MM.1S (cell line): Measurements from ENCODE around the gene KREMEN2.

ENCODE experiments used
- DNase-seq: peaks from one replicate; pipeline ENCODE4 v3.0.0-alpha.2; 2015
- H2AFZ ChIP-seq: fragments of 300-600 bp; sonication (generic); 2 replicates; pipeline ENCODE4 v1.6.0; 2016; ENCODE audit warnings: antibody characterized with exemption, low read length
- H3F3A ChIP-seq: fragments of 300-600 bp; sonication (generic); 2 replicates; pipeline ENCODE4 v1.6.1; 2016; ENCODE audit warnings: mild to moderate bottlenecking, antibody characterized with exemption, low read length, moderate library complexity, mixed read lengths; ENCODE audit not compliant: insufficient read depth
- H3K27ac ChIP-seq: fragments of 300-600 bp; sonication (generic); 2 replicates; pipeline ENCODE4 v1.5.1; 2016; ENCODE audit warnings: mild to moderate bottlenecking, low read length
- H3K27me3 ChIP-seq: fragments of 300-600 bp; sonication (generic); replicated peaks from 2 replicates; pipeline ENCODE4 v1.6.0; 2016; ENCODE audit warnings: low read length; ENCODE audit not compliant: insufficient read depth
- H3K36me3 ChIP-seq: fragments of 300-600 bp; sonication (generic); replicated peaks from 2 replicates; pipeline ENCODE4 v1.6.1; 2016; ENCODE audit warnings: mild to moderate bottlenecking, low read length, mixed read lengths; ENCODE audit not compliant: insufficient read depth
- H3K4me1 ChIP-seq: fragments of 300-600 bp; sonication (generic); 2 replicates; pipeline ENCODE4 v1.6.1; 2016; ENCODE audit warnings: low read length, mixed read lengths
- H3K4me2 ChIP-seq: fragments of 300-600 bp; sonication (generic); 2 replicates; pipeline ENCODE4 v1.6.0; 2016; ENCODE audit warnings: low read depth, low read length
- H3K4me3 ChIP-seq: fragments of 300-600 bp; sonication (generic); 2 replicates; pipeline ENCODE4 v1.5.1; 2016; ENCODE audit warnings: low read length, mixed read lengths
- H3K79me2 ChIP-seq: fragments of 300-600 bp; sonication (generic); 2 replicates; pipeline ENCODE4 v1.6.1; 2016; ENCODE audit warnings: mixed run types, low read length, mixed read lengths
- H3K9ac ChIP-seq: fragments of 300-600 bp; sonication (generic); 2 replicates; pipeline ENCODE4 v1.6.1; 2016; ENCODE audit warnings: low read length, mixed read lengths
- H3K9me2 ChIP-seq: fragments of 300-600 bp; sonication (generic); replicated peaks from 2 replicates; pipeline ENCODE4 v1.6.1; 2016; ENCODE audit warnings: mild to moderate bottlenecking, low read length, mixed read lengths; ENCODE audit not compliant: insufficient read depth
- H3K9me3 ChIP-seq: fragments of 300-600 bp; sonication (generic); replicated peaks from 2 replicates; pipeline ENCODE4 v1.6.1; 2016; ENCODE audit warnings: mild to moderate bottlenecking, low read length, mixed read lengths; ENCODE audit not compliant: insufficient read depth
- H4K20me1 ChIP-seq: fragments of 300-600 bp; sonication (generic); 2 replicates; pipeline ENCODE4 v1.6.1; 2016; ENCODE audit warnings: mild to moderate bottlenecking, low read length, moderate library complexity, mixed read lengths; ENCODE audit not compliant: insufficient read depth
- EZH2 ChIP-seq: fragments of 300-600 bp; sonication (generic); optimal IDR thresholded peaks from 2 replicates; pipeline ENCODE3; 2017; ENCODE audit warnings: low read depth, mild to moderate bottlenecking, antibody characterized with exemption, low read length, mixed read lengths
- EZH2phosphoT487 ChIP-seq: fragments of 300-600 bp; sonication (generic); IDR thresholded peaks from 2 replicates; pipeline ENCODE4 v1.6.1; 2018; ENCODE audit warnings: antibody characterized with exemption, low read length
- TF ChIP-seq, protein P1 (sequence below): fragments of 300-600 bp; sonication (generic); IDR thresholded peaks from 2 replicates; pipeline ENCODE4 v1.5.1; 2016; ENCODE audit warnings: antibody characterized with exemption, low read length, mixed read lengths

KREMEN2 gene

DNA sequence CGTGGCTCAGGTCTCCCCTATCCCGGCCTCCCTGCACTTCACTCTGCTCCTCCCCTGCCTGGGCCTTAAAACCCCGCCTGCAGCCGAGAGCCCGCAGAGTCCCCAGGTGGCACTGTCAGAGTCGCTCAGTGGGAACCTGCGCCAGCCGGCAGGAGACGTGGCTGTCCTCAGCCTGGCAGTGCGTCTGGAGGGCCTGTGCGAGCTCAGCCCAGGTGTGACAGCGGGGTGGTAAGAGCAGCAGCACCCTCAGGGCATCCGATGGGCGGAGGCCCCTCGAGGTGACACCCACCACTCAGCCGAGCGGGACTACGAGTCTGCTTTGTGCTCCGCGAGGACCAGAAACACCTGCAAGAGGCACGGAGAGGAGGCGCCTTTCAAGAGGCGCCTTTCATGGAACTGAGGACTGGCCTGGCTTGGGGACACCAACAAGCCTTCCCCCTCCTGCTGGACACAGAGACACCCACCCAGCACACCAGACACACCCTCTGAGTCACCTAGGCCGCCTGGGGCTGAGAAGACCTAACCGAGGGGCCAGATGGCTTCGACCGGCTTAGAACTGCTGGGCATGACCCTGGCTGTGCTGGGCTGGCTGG, 48.8 kb downstream of the KREMEN2 start, which contains the start of gene CLDN9:
CLDN9 (plus strand) TSS at position 96 of the 593 bp plus-strand sequence; CDS start at position 536, 440 bp downstream.
- Histone ChIP-seq H3K27me3 (peaks cover 94% of the 10 kb centered on the region), H3F3A (no peaks in the 10 kb centered on the region), H3K36me3 (no peaks in the 10 kb centered on the region), H3K27ac (no peak within 1 kb of the TSS), H2AFZ (no peak within 1 kb of the TSS), H3K79me2 (no peaks in the 10 kb centered on the region), H3K9ac (no peak within 1 kb of the TSS), H3K9me3 (no peaks in the 10 kb centered on the region), H3K9me2 (no peaks in the 10 kb centered on the region), H3K4me1 (peaks cover 10% of the 10 kb centered on the region), H3K4me2 (peak within 1 kb of the TSS; percentile 16; the same call in 1 of the 2 replicates), H3K4me3 (no peak within 1 kb of the TSS), H4K20me1 (no peaks in the 10 kb centered on the region)
- peak; percentile 54 for DNase-seq
- TF ChIP-seq, protein P1, sequence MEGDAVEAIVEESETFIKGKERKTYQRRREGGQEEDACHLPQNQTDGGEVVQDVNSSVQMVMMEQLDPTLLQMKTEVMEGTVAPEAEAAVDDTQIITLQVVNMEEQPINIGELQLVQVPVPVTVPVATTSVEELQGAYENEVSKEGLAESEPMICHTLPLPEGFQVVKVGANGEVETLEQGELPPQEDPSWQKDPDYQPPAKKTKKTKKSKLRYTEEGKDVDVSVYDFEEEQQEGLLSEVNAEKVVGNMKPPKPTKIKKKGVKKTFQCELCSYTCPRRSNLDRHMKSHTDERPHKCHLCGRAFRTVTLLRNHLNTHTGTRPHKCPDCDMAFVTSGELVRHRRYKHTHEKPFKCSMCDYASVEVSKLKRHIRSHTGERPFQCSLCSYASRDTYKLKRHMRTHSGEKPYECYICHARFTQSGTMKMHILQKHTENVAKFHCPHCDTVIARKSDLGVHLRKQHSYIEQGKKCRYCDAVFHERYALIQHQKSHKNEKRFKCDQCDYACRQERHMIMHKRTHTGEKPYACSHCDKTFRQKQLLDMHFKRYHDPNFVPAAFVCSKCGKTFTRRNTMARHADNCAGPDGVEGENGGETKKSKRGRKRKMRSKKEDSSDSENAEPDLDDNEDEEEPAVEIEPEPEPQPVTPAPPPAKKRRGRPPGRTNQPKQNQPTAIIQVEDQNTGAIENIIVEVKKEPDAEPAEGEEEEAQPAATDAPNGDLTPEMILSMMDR: no peak

DNA sequence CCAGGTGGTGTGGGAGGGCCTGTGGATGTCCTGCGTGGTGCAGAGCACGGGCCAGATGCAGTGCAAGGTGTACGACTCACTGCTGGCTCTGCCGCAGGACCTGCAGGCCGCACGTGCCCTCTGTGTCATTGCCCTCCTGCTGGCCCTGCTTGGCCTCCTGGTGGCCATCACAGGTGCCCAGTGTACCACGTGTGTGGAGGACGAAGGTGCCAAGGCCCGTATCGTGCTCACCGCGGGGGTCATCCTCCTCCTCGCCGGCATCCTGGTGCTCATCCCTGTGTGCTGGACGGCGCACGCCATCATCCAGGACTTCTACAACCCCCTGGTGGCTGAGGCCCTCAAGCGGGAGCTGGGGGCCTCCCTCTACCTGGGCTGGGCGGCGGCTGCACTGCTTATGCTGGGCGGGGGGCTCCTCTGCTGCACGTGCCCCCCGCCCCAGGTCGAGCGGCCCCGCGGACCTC, 49.4 kb downstream of the KREMEN2 start:
- H3K4me1 ChIP-seq: 0 out of 2 replicates have a peak, but pooled peaks cover 6% of the 10 kb centered on the region

DNA sequence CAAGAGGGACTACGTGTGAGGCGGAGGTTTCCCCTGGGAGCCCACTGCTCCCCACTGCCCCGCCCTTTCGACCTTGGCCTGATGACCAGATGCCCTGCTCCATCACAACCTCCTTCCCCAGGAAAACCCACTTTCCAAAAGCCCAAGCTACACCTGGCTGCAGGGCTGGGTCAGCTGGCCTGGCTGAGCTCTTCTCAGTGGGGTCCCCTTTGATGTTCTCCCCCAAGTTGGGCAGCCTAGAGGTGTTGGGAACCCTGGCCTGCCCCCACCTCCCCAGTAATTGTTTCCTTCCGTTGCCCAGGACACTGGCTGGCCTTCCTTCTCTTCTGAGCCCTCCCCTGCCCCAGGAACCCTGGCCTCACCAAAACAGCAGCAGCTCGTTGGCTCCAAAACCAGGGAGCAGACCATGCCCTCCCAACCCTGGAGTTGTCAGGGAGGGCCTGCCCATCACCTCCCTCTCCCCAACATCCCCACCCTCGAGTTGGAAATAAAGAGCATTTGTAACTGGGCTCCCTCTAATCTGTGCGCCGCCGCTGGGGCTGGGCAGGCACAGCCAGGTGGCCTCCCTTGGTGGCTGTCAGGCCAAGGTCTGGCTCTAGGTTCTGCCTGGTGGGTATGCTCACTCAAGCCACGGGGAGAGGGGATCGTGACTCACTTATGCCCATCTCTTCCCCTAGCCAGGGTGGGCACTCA, 50.1 kb downstream of the KREMEN2 start:
- H3F3A ChIP-seq: no peaks in the 10 kb centered on the region
- peaks cover 92% of the 10 kb centered on the region for H3K27me3 ChIP-seq
- H3K9me3 ChIP-seq: no peaks in the 10 kb centered on the region
- no peaks in the 10 kb centered on the region for H4K20me1 ChIP-seq
- TF ChIP-seq EZH2phosphoT487: no peak
- TF ChIP-seq, protein P1: no peak
- no peak for TF ChIP-seq EZH2
- DNase-seq: no peak
- no peaks in the 10 kb centered on the region for H3K36me3 ChIP-seq
- H3K4me1 ChIP-seq: 0 out of 2 replicates have a peak, but pooled peaks cover 6% of the 10 kb centered on the region
- no peak overlapping the region for H2AFZ ChIP-seq
- H3K4me3 ChIP-seq: no peak overlapping the region
- no peaks in the 10 kb centered on the region for H3K9me2 ChIP-seq
- H3K9ac ChIP-seq: no peak overlapping the region
- H3K27ac ChIP-seq: no peak overlapping the region
- H3K79me2 ChIP-seq: no peaks in the 10 kb centered on the region
- H3K4me2 ChIP-seq: no peak overlapping the region

More for the DNA sequence above, 49.4 kb downstream of the KREMEN2 start:
- Histone ChIP-seq H2AFZ (no peak overlapping the region), H3K4me2 (no peak overlapping the region), H3K9ac (no peak overlapping the region), H3K36me3 (no peaks in the 10 kb centered on the region), H3K4me3 (no peak overlapping the region), H3K79me2 (no peaks in the 10 kb centered on the region), H4K20me1 (no peaks in the 10 kb centered on the region), H3K27me3 (peaks cover 94% of the 10 kb centered on the region), H3K9me3 (no peaks in the 10 kb centered on the region), H3F3A (no peaks in the 10 kb centered on the region), H3K27ac (no peak overlapping the region), H3K9me2 (no peaks in the 10 kb centered on the region)
- TF ChIP-seq, protein P1: no peak
- TF ChIP-seq EZH2: no peak
- TF ChIP-seq EZH2phosphoT487: no peak
- DNase-seq: no peak
